Measurements from ENCODE around the gene PREX1.

The PREX1 gene

GRCh38 chr20:48797275-48797825 is 30.4 kb downstream of the PREX1 start:
- Histone ChIP-seq H3K4me3 (ENCODE audit: low read depth, low read length) (no peak overlapping the region), H3K36me3 (replicated peaks) (no peaks in the 10 kb centered on the region), H3K27ac (no peak overlapping the region), H3K27me3 (replicated peaks) (no peaks in the 10 kb centered on the region)
- no peak for DNase-seq
- TF ChIP-seq, protein P1, sequence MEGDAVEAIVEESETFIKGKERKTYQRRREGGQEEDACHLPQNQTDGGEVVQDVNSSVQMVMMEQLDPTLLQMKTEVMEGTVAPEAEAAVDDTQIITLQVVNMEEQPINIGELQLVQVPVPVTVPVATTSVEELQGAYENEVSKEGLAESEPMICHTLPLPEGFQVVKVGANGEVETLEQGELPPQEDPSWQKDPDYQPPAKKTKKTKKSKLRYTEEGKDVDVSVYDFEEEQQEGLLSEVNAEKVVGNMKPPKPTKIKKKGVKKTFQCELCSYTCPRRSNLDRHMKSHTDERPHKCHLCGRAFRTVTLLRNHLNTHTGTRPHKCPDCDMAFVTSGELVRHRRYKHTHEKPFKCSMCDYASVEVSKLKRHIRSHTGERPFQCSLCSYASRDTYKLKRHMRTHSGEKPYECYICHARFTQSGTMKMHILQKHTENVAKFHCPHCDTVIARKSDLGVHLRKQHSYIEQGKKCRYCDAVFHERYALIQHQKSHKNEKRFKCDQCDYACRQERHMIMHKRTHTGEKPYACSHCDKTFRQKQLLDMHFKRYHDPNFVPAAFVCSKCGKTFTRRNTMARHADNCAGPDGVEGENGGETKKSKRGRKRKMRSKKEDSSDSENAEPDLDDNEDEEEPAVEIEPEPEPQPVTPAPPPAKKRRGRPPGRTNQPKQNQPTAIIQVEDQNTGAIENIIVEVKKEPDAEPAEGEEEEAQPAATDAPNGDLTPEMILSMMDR (IDR thresholded peaks at IDR 0.05; ENCODE audit: low read depth, low read length, missing control alignments): no peak
- in situ Hi-C loops (cut with HindIII; ENCODE audit: low pct_ligation_motif_present, low sequenced_read_pairs): no loop called here

- in situ Hi-C loops (cut with HindIII; ENCODE audit: low pct_ligation_motif_present, low sequenced_read_pairs): no loop called here
- Histone ChIP-seq H3K36me3 (replicated peaks) (no peaks in the 10 kb centered on the region), H3K27me3 (replicated peaks) (no peaks in the 10 kb centered on the region), H3K27ac (no peak overlapping the region), H3K4me3 (ENCODE audit: low read depth, low read length) (no peak overlapping the region)
- TF ChIP-seq, protein P1 (IDR thresholded peaks at IDR 0.05; ENCODE audit: low read depth, low read length, missing control alignments): no peak
- DNase-seq: no peak
Observed at GRCh38 chr20:48795732-48796131, 32.1 kb downstream of the PREX1 start.

GRCh38 chr20:48794816-48795457 is 32.9 kb downstream of the PREX1 start:
- in situ Hi-C loops (cut with HindIII; ENCODE audit: low pct_ligation_motif_present, low sequenced_read_pairs): no loop called here
- H3K36me3 ChIP-seq (replicated peaks): no peaks in the 10 kb centered on the region
- no peak overlapping the region for H3K27ac ChIP-seq
- DNase-seq: no peak
- H3K4me3 ChIP-seq (ENCODE audit: low read depth, low read length): no peak overlapping the region
- TF ChIP-seq, protein P1 (IDR thresholded peaks at IDR 0.05; ENCODE audit: low read depth, low read length, missing control alignments): no peak
- H3K27me3 ChIP-seq (replicated peaks): no peaks in the 10 kb centered on the region

- in situ Hi-C loops (cut with HindIII; ENCODE audit: low pct_ligation_motif_present, low sequenced_read_pairs): no loop called here
- Histone ChIP-seq H3K27ac (no peak overlapping the region), H3K36me3 (replicated peaks) (no peaks in the 10 kb centered on the region), H3K4me3 (ENCODE audit: low read depth, low read length) (no peak overlapping the region), H3K27me3 (replicated peaks) (no peaks in the 10 kb centered on the region)
- DNase-seq: no peak
- TF ChIP-seq, protein P1 (IDR thresholded peaks at IDR 0.05; ENCODE audit: low read depth, low read length, missing control alignments): no peak
Observed at GRCh38 chr20:48794360-48794759, 33.4 kb downstream of the PREX1 start.

- H3K27ac ChIP-seq: no peak overlapping the region
- H3K36me3 ChIP-seq (replicated peaks): no peaks in the 10 kb centered on the region
- no peak overlapping the region for H3K4me3 ChIP-seq (ENCODE audit: low read depth, low read length)
- H3K27me3 ChIP-seq (replicated peaks): no peaks in the 10 kb centered on the region
- in situ Hi-C loops (cut with HindIII; ENCODE audit: low pct_ligation_motif_present, low sequenced_read_pairs): no loop called here
- TF ChIP-seq, protein P1 (IDR thresholded peaks at IDR 0.05; ENCODE audit: low read depth, low read length, missing control alignments): no peak
- no peak for DNase-seq
Observed at GRCh38 chr20:48793776-48794175, 34.0 kb downstream of the PREX1 start.

- Histone ChIP-seq H3K27ac (no peak overlapping the region), H3K4me3 (ENCODE audit: low read depth, low read length) (no peak overlapping the region), H3K27me3 (replicated peaks) (no peaks in the 10 kb centered on the region), H3K36me3 (replicated peaks) (no peaks in the 10 kb centered on the region)
- in situ Hi-C loops (cut with HindIII; ENCODE audit: low pct_ligation_motif_present, low sequenced_read_pairs): no loop called here
- DNase-seq: no peak
- TF ChIP-seq, protein P1 (IDR thresholded peaks at IDR 0.05; ENCODE audit: low read depth, low read length, missing control alignments): no peak
Observed at GRCh38 chr20:48791666-48792071, 36.1 kb downstream of the PREX1 start.
